C4-2B (cell line): Measurements from ENCODE around the gene CNP.

Experiments
- ZFX ChIP-seq: fragments of 450-650 bp; IDR thresholded peaks from 2 replicates; pipeline ENCODE4 v1.6.1; 2017
- TF ChIP-seq, protein P1 (sequence below): fragments of 450-650 bp; conservative IDR thresholded peaks from 2 replicates; pipeline ENCODE4 v1.5.1; 2017; ENCODE audit warnings: mild to moderate bottlenecking

GRCh38 chr17:41962768-41963434 is 3.7 kb upstream of the CNP start:
- TF ChIP-seq, protein P1, sequence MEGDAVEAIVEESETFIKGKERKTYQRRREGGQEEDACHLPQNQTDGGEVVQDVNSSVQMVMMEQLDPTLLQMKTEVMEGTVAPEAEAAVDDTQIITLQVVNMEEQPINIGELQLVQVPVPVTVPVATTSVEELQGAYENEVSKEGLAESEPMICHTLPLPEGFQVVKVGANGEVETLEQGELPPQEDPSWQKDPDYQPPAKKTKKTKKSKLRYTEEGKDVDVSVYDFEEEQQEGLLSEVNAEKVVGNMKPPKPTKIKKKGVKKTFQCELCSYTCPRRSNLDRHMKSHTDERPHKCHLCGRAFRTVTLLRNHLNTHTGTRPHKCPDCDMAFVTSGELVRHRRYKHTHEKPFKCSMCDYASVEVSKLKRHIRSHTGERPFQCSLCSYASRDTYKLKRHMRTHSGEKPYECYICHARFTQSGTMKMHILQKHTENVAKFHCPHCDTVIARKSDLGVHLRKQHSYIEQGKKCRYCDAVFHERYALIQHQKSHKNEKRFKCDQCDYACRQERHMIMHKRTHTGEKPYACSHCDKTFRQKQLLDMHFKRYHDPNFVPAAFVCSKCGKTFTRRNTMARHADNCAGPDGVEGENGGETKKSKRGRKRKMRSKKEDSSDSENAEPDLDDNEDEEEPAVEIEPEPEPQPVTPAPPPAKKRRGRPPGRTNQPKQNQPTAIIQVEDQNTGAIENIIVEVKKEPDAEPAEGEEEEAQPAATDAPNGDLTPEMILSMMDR = peak; percentile 94
- TF ChIP-seq ZFX = no peak
